GM23248 (cell line): ENCODE results near the gene LRRC38.

Experiments
- EZH2 ChIP-seq: fragments of 200-600 bp; sonication (generic); IDR thresholded peaks from 2 replicates; pipeline ENCODE4 v1.6.1; 2018; ENCODE audit warnings: antibody characterized with exemption, mild to moderate bottlenecking; ENCODE audit not compliant: insufficient read depth, poor library complexity, severe bottlenecking
- EZH2phosphoT487 ChIP-seq: fragments of 200-600 bp; sonication (generic); IDR thresholded peaks from 2 replicates; pipeline ENCODE4 v1.6.1; 2018; ENCODE audit warnings: antibody characterized with exemption, moderate library complexity, mild to moderate bottlenecking, low read depth; ENCODE audit not compliant: insufficient read depth

GRCh38 chr1:13492711-13493110, 21.1 kb downstream of the LRRC38 start:
- TF ChIP-seq EZH2 (no peak), EZH2phosphoT487 (no peak)
